SK-N-SH (cell line): ENCODE measurements around the gene FSIP1.

Experiments
- CHD2 ChIP-seq: fragments of 150-350 bp; IDR thresholded peaks from 2 replicates; pipeline ENCODE4 v1.6.1; 2018; ENCODE audit warnings: low read length; ENCODE audit not compliant: partially characterized antibody
- EP300 ChIP-seq, 2 experiments: IDR thresholded peaks; 2 replicates each; pipeline versions ENCODE4 v1.4.0 to v1.6.1; 2012; ENCODE audit warnings: borderline replicate concordance in 1 of 2, low read depth in 1 of 2, low read length in 1 of 2
- EZH2phosphoT487 ChIP-seq: fragments of 200-600 bp; sonication (generic); IDR thresholded peaks from 2 replicates; pipeline ENCODE4 v1.6.1; 2017; ENCODE audit warnings: low read depth, mixed run types, mild to moderate bottlenecking, antibody characterized with exemption, moderate library complexity, borderline replicate concordance
- FOXM1 ChIP-seq: IDR thresholded peaks from 2 replicates; pipeline ENCODE4 v1.4.0; 2012; ENCODE audit warnings: low read depth, mild to moderate bottlenecking
- JUND ChIP-seq: IDR thresholded peaks from 2 replicates; pipeline ENCODE4 v1.4.0; 2012
- MXI1 ChIP-seq: IDR thresholded peaks from 2 replicates; pipeline ENCODE4 v1.6.1; 2012; ENCODE audit warnings: mild to moderate bottlenecking, low read depth, low read length, improper control_type of control experiment
- SIN3A ChIP-seq: IDR thresholded peaks from 2 replicates; pipeline ENCODE4 v1.6.1; 2012; ENCODE audit warnings: low read depth, mild to moderate bottlenecking, low read length, moderate library complexity, borderline replicate concordance
- TEAD4 ChIP-seq: IDR thresholded peaks from 2 replicates; pipeline ENCODE4 v1.4.0; 2012; ENCODE audit warnings: mild to moderate bottlenecking, borderline replicate concordance; ENCODE audit not compliant: insufficient read depth
- TF ChIP-seq, protein P1 (sequence below): fragments of 200-600 bp; sonication (generic); IDR thresholded peaks from 2 replicates; pipeline ENCODE4 v1.6.1; 2017; ENCODE audit warnings: antibody characterized with exemption, mild to moderate bottlenecking, moderate library complexity
- TF ChIP-seq, protein P2 (sequence below): fragments of 150-350 bp; IDR thresholded peaks from 2 replicates; pipeline ENCODE4 v1.6.1; 2017; ENCODE audit warnings: antibody characterized with exemption, low read length, low read depth, borderline replicate concordance
- TF ChIP-seq, protein P3 (sequence below): IDR thresholded peaks from 2 replicates; pipeline ENCODE4; 2012
- TF ChIP-seq, protein P4 (sequence below): IDR thresholded peaks from 2 replicates; pipeline ENCODE4 v1.4.0; 2012; ENCODE audit warnings: low read depth

DNA sequence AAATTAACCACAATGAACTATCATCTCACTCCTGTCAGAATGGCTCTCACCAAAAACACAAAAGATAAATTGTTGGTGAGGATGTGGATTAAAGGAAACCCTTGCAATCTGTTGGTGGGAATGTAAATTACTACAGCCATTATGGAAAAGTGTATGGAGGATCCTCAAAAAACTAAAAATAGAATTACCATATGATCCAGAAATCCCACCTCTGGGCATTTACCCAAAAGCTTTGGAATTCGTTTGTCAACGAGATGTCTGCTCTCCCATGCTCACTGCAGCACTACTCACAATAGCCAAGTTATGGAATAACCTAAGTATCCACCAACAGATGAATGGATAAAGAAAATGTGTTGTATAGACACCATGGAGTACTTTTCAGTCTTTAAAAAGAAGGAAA, 21.6 kb downstream of the FSIP1 start:
- TF ChIP-seq, protein P1, sequence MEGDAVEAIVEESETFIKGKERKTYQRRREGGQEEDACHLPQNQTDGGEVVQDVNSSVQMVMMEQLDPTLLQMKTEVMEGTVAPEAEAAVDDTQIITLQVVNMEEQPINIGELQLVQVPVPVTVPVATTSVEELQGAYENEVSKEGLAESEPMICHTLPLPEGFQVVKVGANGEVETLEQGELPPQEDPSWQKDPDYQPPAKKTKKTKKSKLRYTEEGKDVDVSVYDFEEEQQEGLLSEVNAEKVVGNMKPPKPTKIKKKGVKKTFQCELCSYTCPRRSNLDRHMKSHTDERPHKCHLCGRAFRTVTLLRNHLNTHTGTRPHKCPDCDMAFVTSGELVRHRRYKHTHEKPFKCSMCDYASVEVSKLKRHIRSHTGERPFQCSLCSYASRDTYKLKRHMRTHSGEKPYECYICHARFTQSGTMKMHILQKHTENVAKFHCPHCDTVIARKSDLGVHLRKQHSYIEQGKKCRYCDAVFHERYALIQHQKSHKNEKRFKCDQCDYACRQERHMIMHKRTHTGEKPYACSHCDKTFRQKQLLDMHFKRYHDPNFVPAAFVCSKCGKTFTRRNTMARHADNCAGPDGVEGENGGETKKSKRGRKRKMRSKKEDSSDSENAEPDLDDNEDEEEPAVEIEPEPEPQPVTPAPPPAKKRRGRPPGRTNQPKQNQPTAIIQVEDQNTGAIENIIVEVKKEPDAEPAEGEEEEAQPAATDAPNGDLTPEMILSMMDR, result no peak
- TF ChIP-seq SIN3A (no peak), EP300 (IDR thresholded peaks at IDR 0.05; ENCODE audit: borderline replicate concordance in 1 of 2, low read depth in 1 of 2, low read length in 1 of 2) (no peak), EZH2phosphoT487 (no peak), JUND (no peak), FOXM1 (no peak), MXI1 (no peak), CHD2 (no peak), TEAD4 (no peak)
- TF ChIP-seq, protein P2, sequence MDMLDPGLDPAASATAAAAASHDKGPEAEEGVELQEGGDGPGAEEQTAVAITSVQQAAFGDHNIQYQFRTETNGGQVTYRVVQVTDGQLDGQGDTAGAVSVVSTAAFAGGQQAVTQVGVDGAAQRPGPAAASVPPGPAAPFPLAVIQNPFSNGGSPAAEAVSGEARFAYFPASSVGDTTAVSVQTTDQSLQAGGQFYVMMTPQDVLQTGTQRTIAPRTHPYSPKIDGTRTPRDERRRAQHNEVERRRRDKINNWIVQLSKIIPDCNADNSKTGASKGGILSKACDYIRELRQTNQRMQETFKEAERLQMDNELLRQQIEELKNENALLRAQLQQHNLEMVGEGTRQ, result no peak
- TF ChIP-seq, protein P3, sequence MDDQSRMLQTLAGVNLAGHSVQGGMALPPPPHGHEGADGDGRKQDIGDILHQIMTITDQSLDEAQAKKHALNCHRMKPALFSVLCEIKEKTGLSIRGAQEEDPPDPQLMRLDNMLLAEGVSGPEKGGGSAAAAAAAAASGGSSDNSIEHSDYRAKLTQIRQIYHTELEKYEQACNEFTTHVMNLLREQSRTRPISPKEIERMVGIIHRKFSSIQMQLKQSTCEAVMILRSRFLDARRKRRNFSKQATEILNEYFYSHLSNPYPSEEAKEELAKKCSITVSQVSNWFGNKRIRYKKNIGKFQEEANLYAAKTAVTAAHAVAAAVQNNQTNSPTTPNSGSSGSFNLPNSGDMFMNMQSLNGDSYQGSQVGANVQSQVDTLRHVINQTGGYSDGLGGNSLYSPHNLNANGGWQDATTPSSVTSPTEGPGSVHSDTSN, result no peak
- TF ChIP-seq, protein P4, sequence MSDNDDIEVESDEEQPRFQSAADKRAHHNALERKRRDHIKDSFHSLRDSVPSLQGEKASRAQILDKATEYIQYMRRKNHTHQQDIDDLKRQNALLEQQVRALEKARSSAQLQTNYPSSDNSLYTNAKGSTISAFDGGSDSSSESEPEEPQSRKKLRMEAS, result no peak
